Stimulated activated CD4-positive, alpha-beta T cell treated with anti-CD3 and anti-CD28 coated beads, Interleukin-1b, Interleukin-23, amount 100 ng/mL, for 48 hours (primary cell): Measurements from ENCODE around the gene CLDN4.
"Not testable (repeated sequence)": the region's sequence is repeated elsewhere in the genome, so short reads cannot be mapped to it uniquely, and the experiment has no call there.

Source experiments
- DNase-seq: peaks from one replicate; pipeline ENCODE4 v3.0.0-alpha.2; 2020

Gene CLDN4

DNA sequence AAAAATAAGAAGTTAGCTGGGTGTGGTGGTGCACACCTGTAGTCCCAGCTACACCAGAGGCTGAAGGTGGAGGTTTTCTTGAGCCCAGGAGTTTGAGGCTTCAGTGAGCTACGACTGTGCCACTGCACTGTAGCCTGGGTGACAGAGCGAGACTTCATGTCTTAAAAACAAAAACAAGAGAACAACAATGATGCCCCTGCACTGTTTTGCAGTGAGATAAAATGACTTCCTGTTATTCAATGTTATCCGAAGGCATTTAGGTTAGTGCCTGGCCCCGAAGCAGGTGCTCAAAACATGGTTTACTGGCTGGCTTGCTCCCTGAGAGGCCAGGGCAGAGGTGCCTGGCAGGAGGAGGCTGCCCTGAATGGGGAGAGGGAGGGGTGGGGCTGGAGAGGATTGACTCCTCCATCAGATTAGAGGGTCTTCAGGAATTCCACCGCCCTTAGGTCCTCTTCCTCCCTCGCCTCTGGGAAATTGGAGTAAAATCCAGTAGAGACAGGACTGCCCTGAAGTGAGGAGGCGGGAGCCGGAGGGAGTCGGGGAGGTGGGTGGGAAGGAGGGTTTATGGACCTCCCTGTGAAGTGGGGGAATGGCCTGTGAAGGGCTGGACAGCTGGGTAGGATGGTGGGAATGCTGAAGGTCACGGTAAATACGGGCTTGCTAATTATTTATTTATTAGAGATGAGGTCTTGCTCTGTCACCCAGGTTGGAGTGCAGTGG, 6.8 kb upstream of the CLDN4 start:
- no peak for DNase-seq

DNA sequence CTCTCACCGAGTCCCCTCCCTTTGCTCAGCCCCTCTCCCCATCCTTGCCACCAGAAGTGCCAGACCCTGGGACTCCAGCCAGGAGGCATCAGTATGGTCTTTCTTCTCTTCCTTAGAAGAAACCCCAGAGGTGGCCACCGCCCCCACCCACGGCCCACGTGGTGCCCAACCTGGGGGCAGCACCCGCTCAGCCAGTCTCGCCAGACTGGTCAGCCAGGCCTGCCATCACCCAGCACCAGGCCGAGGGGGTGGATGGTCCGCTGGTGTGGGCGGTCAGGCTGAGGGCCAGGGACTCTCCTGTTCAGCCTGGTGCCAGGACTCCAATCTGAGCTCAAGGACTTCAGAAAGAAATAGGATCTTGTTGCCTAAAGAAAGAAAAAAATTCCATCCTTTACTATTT, 5.8 kb upstream of the CLDN4 start:
- no peak for DNase-seq

DNA sequence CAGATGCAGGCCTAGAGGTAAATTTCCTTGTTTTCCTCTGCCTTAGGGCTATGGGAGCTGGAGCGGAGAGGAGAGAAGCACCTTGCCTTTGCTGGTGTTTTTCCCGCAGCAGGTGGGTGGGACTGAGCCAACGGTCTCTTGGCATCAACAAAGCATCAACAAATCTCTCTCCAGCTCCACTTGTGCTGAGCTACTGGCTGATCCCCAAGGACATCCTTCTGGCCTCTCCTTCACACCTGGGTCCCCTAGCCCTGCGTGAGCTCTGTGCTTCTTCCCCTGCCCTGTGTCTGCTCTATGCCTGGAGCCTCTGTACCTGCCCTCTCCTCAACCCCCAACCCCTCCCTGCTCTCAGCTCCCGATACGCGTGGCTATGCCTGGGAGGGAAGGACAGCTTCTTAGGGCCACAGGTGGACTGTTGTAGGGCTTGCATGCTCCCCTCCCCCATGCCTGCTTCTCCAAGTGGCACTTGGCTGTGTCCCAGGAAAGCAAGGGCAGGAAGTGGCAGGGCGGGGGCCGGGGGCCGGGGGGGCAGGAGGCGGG, 3.2 kb upstream of the CLDN4 start:
- no peak for DNase-seq

DNA sequence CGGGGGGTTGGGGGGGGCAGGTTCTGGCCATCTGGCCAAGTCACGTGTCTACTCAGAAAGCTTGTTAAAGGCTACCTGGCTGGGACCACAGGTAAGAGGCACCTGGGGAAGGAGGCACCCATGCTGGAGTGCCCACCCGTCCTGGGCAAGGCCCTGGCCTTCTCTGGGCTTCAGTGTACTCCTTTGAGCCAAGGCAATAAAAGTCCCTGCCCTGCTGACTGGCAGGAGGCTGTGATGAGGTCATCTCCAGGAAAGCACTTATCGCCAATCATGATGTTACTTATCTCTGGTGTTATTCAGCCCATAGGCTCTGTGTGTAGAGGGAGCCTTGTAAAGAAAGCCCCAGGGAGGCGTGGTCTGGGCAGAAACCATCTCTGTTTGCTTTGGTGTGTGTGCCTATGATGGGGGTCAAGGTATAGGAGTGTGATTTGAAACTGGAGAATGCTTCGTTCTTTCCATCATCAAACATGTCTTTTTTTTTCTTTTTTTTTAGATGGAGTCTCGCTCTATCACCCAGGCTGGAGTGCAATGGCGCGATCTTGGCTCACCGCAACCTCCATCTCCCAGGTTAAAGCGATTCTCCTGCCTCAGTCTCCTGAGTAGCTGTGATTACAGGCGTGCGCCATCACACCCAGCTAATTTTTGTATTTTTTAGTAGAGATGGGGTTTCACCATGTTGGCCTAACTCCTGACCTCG, 2.5 kb upstream of the CLDN4 start:
- DNase-seq, result peak; percentile 23

DNA sequence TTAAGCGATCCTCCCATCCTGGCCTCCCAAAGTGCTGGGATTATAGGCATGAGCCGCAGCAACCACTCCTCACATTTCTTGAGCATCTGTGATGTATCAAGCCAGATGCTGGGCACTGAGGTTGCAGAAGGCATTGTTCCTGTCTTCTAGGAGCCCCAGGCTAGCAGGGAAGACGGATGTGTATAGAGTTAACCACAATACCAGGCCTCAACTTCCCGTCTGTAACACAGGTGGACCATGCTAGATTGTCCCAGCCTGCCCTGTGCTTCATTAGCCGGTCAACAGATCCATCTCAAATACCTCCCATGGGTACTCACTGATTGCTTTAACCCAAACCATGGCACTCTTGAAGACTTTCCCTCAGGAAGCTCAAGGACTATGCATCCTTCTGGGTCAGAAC, 1.8 kb upstream of the CLDN4 start:
- DNase-seq, result no peak

DNA sequence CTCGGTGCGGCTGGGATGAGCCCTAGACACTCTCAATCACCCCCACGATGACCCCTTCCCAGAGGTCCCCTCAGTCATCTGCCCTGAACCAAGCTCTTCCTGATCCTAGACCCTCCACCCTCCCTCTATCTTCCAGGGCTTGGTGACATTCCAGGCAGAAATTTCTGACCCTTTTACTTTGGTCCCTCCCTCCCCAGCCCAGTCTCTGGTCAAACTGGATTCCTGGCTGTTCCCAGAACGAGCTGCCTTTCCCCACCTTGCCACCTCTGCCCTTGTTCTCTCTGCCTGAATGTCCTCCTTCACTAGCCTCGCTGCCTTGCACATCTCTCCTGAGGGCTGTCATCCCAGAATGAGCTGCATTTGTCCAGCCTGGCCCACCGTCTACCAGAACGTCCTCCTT, 1.3 kb upstream of the CLDN4 start:
- no peak for DNase-seq

DNA sequence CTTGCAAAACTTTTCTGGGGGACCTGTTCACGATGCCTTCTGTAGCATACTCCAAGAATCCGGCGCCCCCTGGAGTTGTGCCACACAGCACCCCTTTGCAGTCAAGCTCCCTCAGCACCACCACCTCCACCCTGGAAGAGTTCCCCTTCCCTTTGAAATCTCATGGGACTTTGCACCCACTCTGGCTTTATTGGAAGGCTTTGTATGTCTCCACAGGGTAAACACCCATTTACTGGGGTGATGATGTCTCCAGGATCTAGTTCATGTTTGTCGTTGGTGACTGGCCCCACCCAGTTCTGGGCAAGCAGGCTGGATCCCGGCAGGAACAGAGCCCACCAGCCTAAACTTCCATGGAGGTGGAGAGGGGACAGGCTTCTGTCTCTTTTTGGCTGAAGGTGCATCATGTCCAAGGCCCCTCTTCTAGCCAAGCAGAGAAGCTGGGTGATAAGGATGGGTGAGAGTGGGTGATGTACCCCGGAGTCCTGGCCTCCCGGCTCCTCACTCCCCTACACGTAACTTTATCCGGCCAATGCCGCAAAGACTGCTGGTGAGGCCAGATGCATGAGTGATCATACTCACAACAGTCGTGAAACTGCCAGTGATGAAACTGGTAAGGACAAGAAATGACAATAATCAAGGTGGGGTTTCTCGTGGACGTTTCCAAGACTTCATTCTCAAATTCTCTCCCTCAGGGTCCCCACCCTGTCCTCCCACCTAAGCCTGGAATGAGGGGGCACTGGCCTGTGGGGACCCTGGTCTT, 695 bp upstream of the CLDN4 start:
- DNase-seq, result no peak

DNA sequence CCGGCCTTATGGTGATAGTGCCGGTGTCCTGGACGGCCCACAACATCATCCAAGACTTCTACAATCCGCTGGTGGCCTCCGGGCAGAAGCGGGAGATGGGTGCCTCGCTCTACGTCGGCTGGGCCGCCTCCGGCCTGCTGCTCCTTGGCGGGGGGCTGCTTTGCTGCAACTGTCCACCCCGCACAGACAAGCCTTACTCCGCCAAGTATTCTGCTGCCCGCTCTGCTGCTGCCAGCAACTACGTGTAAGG, 713 bp downstream of the CLDN4 start:
- DNase-seq, result no peak

DNA sequence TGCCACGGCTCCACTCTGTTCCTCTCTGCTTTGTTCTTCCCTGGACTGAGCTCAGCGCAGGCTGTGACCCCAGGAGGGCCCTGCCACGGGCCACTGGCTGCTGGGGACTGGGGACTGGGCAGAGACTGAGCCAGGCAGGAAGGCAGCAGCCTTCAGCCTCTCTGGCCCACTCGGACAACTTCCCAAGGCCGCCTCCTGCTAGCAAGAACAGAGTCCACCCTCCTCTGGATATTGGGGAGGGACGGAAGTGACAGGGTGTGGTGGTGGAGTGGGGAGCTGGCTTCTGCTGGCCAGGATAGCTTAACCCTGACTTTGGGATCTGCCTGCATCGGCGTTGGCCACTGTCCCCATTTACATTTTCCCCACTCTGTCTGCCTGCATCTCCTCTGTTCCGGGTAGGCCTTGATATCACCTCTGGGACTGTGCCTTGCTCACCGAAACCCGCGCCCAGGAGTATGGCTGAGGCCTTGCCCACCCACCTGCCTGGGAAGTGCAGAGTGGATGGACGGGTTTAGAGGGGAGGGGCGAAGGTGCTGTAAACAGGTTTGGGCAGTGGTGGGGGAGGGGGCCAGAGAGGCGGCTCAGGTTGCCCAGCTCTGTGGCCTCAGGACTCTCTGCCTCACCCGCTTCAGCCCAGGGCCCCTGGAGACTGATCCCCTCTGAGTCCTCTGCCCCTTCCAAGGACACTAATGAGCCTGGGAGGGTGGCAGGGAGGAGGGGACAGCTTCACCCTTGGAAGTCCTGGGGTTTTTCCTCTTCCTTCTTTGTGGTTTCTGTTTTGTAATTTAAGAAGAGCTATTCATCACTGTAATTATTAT, 1.2 kb downstream of the CLDN4 start:
- no peak for DNase-seq

DNA sequence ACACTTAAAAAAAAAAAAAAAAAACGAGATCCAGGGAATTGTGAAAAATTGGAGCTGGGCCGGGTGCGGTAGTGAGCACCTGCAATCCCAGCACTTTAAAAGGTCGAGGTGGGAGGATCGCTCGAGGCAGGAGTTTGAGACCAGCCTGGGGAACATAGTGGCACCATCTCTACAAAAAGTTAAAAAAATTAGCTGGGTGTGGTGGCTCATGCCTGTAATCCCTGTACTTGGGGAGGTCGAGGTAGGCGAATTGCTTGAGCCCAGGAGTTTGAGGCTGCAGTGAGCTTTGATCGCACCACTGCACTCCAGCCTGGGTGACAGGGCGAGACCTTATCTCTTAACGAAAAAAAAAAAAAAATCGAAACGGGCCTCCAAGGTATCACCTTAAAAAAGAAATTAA, 2.0 kb downstream of the CLDN4 start:
- no peak for DNase-seq

DNA sequence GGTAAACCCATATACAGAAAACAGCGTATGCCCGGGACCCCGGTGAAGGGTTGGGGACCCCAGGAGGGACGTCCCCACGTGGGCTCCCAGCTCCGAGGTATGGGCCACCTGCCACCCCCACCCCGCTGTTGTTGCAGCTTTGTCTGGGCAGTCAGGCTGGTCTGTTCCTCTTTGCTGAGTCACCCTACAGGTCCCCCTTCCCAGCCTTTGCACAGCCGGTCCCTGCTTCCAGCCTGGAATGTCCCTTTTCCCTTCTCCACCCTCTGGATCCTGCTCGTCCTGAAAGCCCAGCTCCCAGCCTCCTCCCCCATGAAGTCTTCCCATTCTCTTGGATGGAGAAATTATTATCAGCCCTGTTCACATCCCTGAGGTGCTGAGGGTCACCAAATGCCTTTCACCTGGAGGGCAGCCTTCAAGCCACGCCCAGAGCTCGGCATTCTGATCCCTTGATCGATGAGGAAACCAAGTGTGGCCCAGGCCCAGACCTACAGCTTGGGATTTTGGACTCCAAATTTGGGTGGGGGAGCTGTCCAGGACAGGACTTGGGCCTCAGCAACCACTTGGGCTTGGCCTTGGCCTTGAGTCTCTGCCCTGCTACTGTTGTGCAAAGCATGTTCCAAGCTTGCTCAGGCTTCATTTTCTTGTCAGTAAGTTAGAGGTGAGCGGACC, 2.6 kb downstream of the CLDN4 start:
- DNase-seq, result no peak

DNA sequence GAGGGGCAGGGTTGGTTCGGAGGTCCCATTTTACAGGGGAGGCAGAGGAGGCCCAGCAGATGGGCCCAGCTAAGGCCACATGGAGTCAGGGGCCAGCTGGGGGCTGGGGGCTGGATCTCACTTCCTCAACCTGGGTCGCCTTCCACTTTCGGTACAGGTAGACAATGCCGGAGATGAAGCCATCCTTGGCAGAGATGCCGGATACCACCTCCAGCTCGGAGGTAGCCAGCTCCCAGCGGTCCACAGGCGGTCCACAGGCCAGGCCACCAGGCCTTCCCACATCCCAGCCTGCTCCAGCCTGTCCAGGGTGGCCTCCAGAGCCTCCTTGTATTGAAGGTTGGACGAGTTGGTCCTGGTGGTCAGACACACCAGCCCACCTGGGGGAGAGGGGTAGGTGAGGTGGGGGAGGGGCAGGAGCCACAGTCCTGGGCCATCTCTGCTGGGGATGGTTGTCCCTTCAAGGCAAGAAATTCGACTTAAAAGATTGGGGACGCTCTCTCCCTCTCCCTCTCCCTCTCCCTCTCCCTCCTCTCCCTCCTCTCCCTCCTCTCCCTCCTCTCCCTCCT, 3.9 kb downstream of the CLDN4 start:
- DNase-seq, result no peak

DNA sequence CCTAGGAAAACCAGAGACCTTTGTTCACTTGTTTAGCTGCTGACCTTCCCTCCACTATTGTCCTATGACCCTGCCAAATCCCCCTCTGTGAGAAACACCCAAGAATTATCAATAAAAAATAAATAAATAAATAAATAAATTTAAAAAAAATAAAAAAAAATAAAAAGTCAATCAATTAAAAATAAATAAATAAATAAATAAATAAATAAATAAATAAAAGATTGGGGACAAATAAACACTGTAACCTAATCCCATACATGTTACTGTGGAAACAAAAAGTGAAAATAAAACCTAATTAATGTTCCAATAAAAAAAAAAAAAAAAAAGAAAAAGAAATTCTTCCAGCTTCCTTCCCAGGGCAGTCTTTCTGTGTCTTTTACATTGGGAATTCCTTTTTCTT, 6.4 kb downstream of the CLDN4 start:
- DNase-seq, result not testable (repeated sequence)

DNA sequence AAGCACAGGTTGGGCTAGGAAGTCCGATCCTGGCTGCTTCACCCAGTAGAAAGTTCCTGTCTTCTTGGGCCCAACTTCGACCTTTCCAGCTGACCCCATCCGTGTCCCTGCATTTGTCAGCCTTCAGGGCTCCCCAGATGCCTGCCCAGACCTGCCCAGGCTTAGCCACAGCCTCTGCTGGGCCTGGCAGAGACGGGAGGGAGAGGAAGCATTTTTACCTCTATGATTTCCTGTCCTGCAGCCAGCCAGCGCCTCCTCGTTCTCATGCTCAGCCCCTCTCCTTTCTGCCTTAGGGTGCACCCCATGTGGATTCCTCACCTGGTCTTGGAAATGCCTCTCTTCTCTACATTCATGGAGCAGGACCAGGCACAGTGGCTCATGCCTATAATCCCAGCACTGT, 7.8 kb downstream of the CLDN4 start:
- DNase-seq, result no peak

DNA sequence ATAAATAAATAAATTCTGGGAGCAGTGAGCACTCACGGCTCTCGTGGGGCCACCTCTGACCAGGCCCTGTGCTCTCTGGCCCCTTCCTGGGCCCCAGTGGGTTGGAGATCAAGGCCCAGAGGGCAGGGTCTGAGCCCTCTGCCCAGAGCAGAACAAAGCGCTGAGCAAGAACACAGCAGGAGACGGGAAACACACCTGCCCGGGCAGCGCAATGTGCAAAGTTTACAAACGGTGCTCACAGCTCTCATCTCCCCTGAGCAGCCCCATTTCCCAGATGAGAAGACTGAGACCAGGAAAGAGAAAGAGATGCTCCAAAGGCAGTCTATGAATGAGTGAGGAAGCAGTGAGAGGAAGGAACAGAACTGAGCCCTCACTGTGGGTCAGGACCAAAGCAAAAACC, 8.5 kb downstream of the CLDN4 start:
- DNase-seq, result no peak

DNA sequence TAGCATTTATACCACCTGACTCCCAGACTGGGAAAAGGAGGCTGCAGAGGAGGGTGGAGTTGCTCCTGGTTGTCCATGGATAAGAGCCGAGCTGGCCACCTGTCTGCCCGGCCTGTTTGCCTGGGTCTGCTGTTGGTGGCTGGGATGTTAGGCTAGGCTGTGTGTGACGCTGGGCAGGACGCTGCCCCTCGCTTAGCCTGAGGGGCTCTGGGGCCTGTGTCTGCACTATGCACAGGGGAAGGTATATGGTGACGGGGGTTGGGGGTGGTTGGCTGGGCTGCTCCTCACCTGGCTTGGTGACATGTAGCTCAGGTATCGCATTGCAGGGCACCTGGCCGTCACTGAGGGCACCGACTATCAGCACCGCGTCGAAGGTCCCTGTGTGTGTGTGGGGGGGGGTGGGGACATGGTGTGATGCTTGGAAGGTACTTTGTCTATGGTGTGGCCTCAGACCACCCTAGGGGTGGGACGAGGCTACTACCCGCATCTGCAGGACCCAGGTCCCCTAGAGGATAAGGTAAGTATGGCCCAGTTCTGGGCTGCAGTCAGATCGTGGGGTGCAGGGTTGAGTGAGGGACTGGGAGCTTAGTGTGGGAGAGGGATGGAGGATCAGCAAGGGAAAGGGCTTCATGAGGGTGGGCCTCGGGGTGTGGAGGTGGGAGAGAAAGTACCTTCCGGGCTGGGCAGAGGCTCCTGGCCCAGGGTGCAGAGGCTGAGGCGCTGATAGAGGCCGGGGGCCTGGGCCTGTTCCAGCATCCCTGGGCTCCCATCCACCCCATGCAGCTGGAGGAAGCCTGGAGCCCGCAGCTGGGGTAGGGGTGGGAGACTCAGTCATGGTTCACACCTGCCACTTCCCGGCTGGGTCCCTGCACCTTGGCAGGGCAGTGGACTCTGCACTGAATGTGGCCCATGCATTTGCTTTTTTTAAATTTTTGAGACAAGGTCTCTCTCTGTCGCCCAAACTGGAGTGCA, 9.2 kb downstream of the CLDN4 start:
- DNase-seq, result no peak

DNA sequence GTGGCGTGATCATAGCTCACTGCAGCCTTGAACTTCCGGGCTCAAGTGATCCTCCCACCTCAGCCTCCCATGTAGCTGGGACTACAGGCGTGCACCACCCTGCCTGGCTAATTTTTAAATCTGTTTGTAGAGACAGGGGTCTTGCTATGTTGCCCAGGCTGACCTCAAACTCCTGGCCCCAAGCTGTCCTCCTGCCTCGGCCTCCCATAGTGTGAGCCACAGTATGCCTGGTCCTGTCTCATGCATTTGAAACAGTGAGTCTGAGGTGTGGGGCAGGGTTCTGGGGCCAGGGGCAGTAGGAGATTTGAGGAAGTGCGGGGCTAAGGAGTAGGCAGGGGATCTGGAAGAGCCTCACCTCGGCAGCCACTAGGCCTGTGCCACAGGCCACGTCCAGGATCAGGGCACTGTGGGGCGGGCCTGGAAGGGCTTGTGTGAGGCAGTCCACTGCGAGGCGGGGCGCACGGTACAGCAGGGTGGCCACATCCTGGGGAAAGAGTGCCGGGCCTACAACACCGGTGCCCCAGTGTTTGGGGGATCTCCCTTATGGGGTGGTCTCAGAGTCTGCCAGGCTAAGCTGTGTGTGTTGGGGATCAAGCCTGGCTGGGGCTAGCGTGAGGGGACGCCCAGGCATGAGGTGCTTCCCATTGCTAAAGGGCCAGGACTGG, 10.1 kb downstream of the CLDN4 start:
- no peak for DNase-seq

DNA sequence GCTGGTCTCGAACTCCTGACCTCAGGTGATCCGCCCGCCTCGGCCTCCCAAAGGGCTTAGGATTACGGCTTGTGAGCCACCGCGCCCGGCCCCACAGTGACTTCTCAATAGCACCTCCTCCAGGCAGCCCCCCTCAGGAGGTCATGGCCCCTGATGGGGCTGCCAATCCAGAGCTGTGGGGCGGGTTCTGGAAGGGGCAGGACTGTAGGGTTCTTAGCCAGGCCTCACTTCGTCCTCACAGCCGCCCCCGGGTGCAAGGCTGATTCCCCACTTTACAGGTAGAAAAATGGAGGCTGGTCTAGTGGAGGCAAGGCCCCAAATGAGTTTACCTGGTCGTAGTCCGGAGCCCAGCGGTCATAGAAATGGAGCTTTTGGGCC, 10.9 kb downstream of the CLDN4 start:
- DNase-seq, result no peak

DNA sequence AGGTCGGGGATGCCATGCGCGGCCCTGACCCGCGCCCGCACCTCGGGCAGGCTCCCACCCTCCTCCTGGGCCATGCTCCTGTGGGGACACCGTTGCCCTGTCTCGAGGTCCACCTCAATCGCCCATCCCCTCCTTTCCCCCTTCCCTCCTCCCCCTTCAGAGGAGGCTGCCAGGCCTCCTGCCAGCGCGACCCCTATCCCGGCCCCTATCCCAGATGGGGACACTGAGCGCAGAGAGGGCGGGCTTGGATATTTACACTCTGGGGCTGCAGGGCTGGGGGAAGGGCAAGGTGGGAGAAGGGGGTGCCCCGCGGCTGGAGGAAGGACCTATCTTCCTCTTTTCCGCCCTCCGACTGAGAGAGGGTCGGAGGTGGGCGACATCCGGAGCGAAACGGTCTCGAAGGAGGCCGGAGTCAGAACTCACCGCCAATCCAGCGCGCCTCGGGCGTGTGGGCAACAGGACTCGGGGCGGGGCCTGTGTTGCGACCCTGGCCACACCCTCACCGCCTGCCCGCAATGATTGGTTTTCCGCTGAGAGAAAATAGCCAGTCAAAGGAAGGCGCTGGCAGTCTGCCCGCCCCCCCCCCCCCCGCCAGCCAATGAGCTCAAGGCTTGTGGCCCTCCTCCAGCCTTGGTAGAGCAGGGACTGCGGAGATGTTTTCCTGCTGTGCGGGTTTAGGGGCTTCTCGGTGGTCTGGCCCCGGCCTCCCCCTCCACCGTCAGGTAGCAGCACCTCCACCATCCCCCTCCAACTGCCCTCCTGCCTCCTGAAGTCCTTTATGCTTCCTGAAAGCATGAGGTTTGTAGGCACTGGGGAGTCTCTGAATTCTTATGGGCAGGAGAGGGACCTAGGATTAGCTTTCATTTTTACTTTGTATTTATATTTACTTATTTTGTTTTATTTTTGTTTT, 11.5 kb downstream of the CLDN4 start, which contains the start of gene METTL27:
Gene METTL27, minus strand, starts transcription at position 450 of the 910 bp plus-strand sequence. Its CDS starts 376 bp downstream, at position 74.
- peak; percentile 92 for DNase-seq
